DND-41 (cell line): ENCODE results near the gene SNX1.
A peak's percentile ranks its signal among the peaks of the same experiment; 100 is the strongest.

Experiments
- ATAC-seq: fragments of 200-7000 bp; cut with Tn5 transposase; 3 replicates; pipeline ENCODE4 v1.9.1; 2021; ENCODE audit warnings: low read depth; ENCODE audit not compliant: insufficient read depth
- DNase-seq: peaks from one replicate; pipeline ENCODE4 v3.0.0-alpha.2; 2020
- H2AFZ ChIP-seq: 2 replicates; pipeline ENCODE4 v1.6.0; 2012; ENCODE audit warnings: low read depth, low read length
- H3K27ac ChIP-seq: 2 replicates; pipeline ENCODE4 v1.5.1; 2012; ENCODE audit warnings: low read length, inconsistent platforms
- H3K27me3 ChIP-seq: fragments of 200-600 bp; sonication (generic); 2 replicates; pipeline ENCODE4 v1.6.0; 2012; ENCODE audit warnings: low read length, mild to moderate bottlenecking, inconsistent platforms; ENCODE audit not compliant: insufficient read depth, poor library complexity
- H3K36me3 ChIP-seq: 2 replicates; pipeline ENCODE4 v1.5.1; 2012; ENCODE audit warnings: low read length, inconsistent platforms; ENCODE audit not compliant: insufficient read depth
- H3K4me1 ChIP-seq: 2 replicates; pipeline ENCODE4 v1.5.1; 2012; ENCODE audit warnings: mild to moderate bottlenecking, low read length; ENCODE audit not compliant: insufficient read depth
- H3K4me2 ChIP-seq: 2 replicates; pipeline ENCODE4 v1.6.0; 2012; ENCODE audit warnings: mild to moderate bottlenecking, moderate library complexity, low read length, inconsistent platforms; ENCODE audit not compliant: insufficient read depth
- H3K4me3 ChIP-seq, 2 experiments: fragments of 200-600 bp in 1 of 2; shearing (Covaris generic) in 1 of 2; 2 replicates each; pipeline ENCODE4 v1.5.1; 2012 to 2016; ENCODE audit warnings: inconsistent platforms in 2 of 2, low read length in 2 of 2, mild to moderate bottlenecking in 2 of 2, low read depth in 1 of 2, moderate library complexity in 1 of 2
- H3K79me2 ChIP-seq: 2 replicates; pipeline ENCODE4 v1.6.0; 2012; ENCODE audit warnings: low read length, inconsistent platforms; ENCODE audit not compliant: insufficient read depth
- H3K9ac ChIP-seq: 2 replicates; pipeline ENCODE4 v1.6.0; 2012; ENCODE audit warnings: low read depth, mild to moderate bottlenecking, inconsistent platforms, low read length, moderate library complexity
- H3K9me3 ChIP-seq: 2 replicates; pipeline ENCODE4 v1.5.1; 2012; ENCODE audit warnings: low read length, moderate library complexity, mild to moderate bottlenecking, inconsistent platforms; ENCODE audit not compliant: insufficient read depth, severe bottlenecking
- H4K20me1 ChIP-seq: 2 replicates; pipeline ENCODE4 v1.6.0; 2012; ENCODE audit warnings: low read length; ENCODE audit not compliant: insufficient read depth
- CTCF ChIP-seq: IDR thresholded peaks from 2 replicates; pipeline ENCODE4 v1.5.1; 2012; ENCODE audit warnings: borderline replicate concordance, low read length, moderate library complexity, mild to moderate bottlenecking; ENCODE audit not compliant: poor library complexity, severe bottlenecking; ENCODE audit errors: extremely low read depth
- EZH2 ChIP-seq: IDR thresholded peaks from 3 replicates; pipeline ENCODE4 v1.6.1; 2012; ENCODE audit warnings: borderline replicate concordance, low read depth, mild to moderate bottlenecking, moderate library complexity, low read length, inconsistent platforms; ENCODE audit not compliant: severe bottlenecking

The SNX1 gene

GRCh38 chr15:64099379-64099778 is 3.6 kb downstream of the SNX1 start:
- H3K4me3 ChIP-seq: no peak overlapping the region
- no peaks in the 10 kb centered on the region for H3K27me3 ChIP-seq
- no peak overlapping the region for H3K27ac ChIP-seq
- H3K79me2 ChIP-seq: peaks cover 97% of the 10 kb centered on the region
- ATAC-seq (no peak), DNase-seq (no peak)
- no peak for TF ChIP-seq CTCF
- TF ChIP-seq EZH2: no peak
- H4K20me1 ChIP-seq: peaks cover 55% of the 10 kb centered on the region
- H3K4me2 ChIP-seq: 0 out of 2 replicates have a peak overlapping the region, but pooled peaks have one; percentile 25
- H3K36me3 ChIP-seq: no peaks in the 10 kb centered on the region
- H2AFZ ChIP-seq: no peak overlapping the region
- no peak overlapping the region for H3K9ac ChIP-seq
- H3K9me3 ChIP-seq: no peaks in the 10 kb centered on the region
- H3K4me1 ChIP-seq: peaks cover 37% of the 10 kb centered on the region

GRCh38 chr15:64100958-64101357 is 5.2 kb downstream of the SNX1 start:
- peaks cover 61% of the 10 kb centered on the region for H4K20me1 ChIP-seq
- H3K4me3 ChIP-seq: no peak overlapping the region
- no peaks in the 10 kb centered on the region for H3K36me3 ChIP-seq
- no peaks in the 10 kb centered on the region for H3K27me3 ChIP-seq
- H3K9ac ChIP-seq: no peak overlapping the region
- TF ChIP-seq EZH2 (no peak), CTCF (no peak)
- H3K4me2 ChIP-seq: no peak overlapping the region
- no peak overlapping the region for H3K27ac ChIP-seq
- H3K4me1 ChIP-seq: peaks cover 25% of the 10 kb centered on the region
- ATAC-seq (no peak), DNase-seq (no peak)
- H3K79me2 ChIP-seq: peaks cover 99% of the 10 kb centered on the region
- no peak overlapping the region for H2AFZ ChIP-seq
- no peaks in the 10 kb centered on the region for H3K9me3 ChIP-seq

GRCh38 chr15:64102497-64102896 is 6.7 kb downstream of the SNX1 start:
- Histone ChIP-seq H3K4me3 (no peak overlapping the region), H3K27ac (no peak overlapping the region), H3K36me3 (no peaks in the 10 kb centered on the region), H4K20me1 (peaks cover 62% of the 10 kb centered on the region), H3K4me2 (no peak overlapping the region), H3K9ac (no peak overlapping the region), H2AFZ (no peak overlapping the region), H3K9me3 (no peaks in the 10 kb centered on the region), H3K79me2 (peaks cover 99% of the 10 kb centered on the region), H3K27me3 (no peaks in the 10 kb centered on the region), H3K4me1 (peaks cover 16% of the 10 kb centered on the region)
- no peak for DNase-seq
- TF ChIP-seq EZH2 (no peak), CTCF (no peak)
- no peak for ATAC-seq

- ATAC-seq: no peak
- peaks cover 57% of the 10 kb centered on the region for H4K20me1 ChIP-seq
- H3K4me1 ChIP-seq: peaks cover 3% of the 10 kb centered on the region; the same call in 1 of the 2 replicates
These were observed 9.4 kb downstream of the SNX1 start for GRCh38 chr15:64105113-64105704.

More at GRCh38 chr15:64105113-64105704, 9.4 kb downstream of the SNX1 start:
- no peak for DNase-seq
- Histone ChIP-seq H3K9me3 (no peaks in the 10 kb centered on the region), H2AFZ (no peak overlapping the region), H3K36me3 (no peaks in the 10 kb centered on the region), H3K4me2 (no peak overlapping the region), H3K27me3 (no peaks in the 10 kb centered on the region), H3K9ac (no peak overlapping the region), H3K4me3 (no peak overlapping the region), H3K79me2 (peaks cover 98% of the 10 kb centered on the region), H3K27ac (no peak overlapping the region)
- TF ChIP-seq CTCF: no peak
